Trophoblast cell (in vitro differentiated cells and primary cell): ENCODE data around the gene CCDC106.

Source experiments
- DNase-seq, 2 donors: peaks; one replicate each; pipeline ENCODE4 v3.0.0-alpha.2; 2016
- H2AFZ ChIP-seq: 2 replicates; pipeline ENCODE4 v1.6.1; 2013; ENCODE audit warnings: low read length, moderate library complexity, mild to moderate bottlenecking; ENCODE audit not compliant: insufficient read depth, poor library complexity
- H2AK5ac ChIP-seq: 2 replicates; pipeline ENCODE4 v1.6.1; 2013; ENCODE audit warnings: mild to moderate bottlenecking, low read length
- H2BK120ac ChIP-seq: 2 replicates; pipeline ENCODE4 v1.6.1; 2013; ENCODE audit warnings: low read length, mild to moderate bottlenecking, moderate library complexity; ENCODE audit not compliant: insufficient read depth, poor library complexity
- H2BK12ac ChIP-seq: 2 replicates; pipeline ENCODE4 v1.6.1; 2013; ENCODE audit warnings: mild to moderate bottlenecking, low read length, moderate library complexity
- H2BK5ac ChIP-seq: 2 replicates; pipeline ENCODE4 v1.6.1; 2013; ENCODE audit warnings: low read length, low read depth, moderate library complexity, mild to moderate bottlenecking; ENCODE audit not compliant: poor library complexity
- H3K14ac ChIP-seq: 2 replicates; pipeline ENCODE4 v1.6.1; 2013; ENCODE audit warnings: mild to moderate bottlenecking, low read length
- H3K18ac ChIP-seq: 2 replicates; pipeline ENCODE4 v1.6.1; 2013; ENCODE audit warnings: mild to moderate bottlenecking, low read length
- H3K23ac ChIP-seq: 2 replicates; pipeline ENCODE4 v1.6.1; 2013; ENCODE audit warnings: low read length
- H3K27ac ChIP-seq: 2 replicates; pipeline ENCODE4 v1.5.1; 2013; ENCODE audit warnings: low read depth, mild to moderate bottlenecking, inconsistent platforms, low read length, moderate library complexity
- H3K27me3 ChIP-seq: 2 replicates; pipeline ENCODE4 v1.6.1; 2013; ENCODE audit warnings: inconsistent platforms, mild to moderate bottlenecking, low read length, moderate library complexity; ENCODE audit not compliant: insufficient read depth
- H3K36me3 ChIP-seq, 2 experiments: 1 replicate in 1 of 2; 2 replicates in 1 of 2; pipeline ENCODE4 v1.6.1; 2013; ENCODE audit warnings: low read length in 2 of 2, mild to moderate bottlenecking in 2 of 2, moderate library complexity in 1 of 2; ENCODE audit not compliant: insufficient read depth in 2 of 2, control insufficient read depth in 1 of 2
- H3K4ac ChIP-seq: 2 replicates; pipeline ENCODE4 v1.6.1; 2013; ENCODE audit warnings: low read depth, mild to moderate bottlenecking, low read length, moderate library complexity
- H3K4me1 ChIP-seq, 2 experiments: 1 replicate in 1 of 2; 2 replicates in 1 of 2; pipeline ENCODE4 v1.6.1; 2013; ENCODE audit warnings: low read length in 2 of 2, mild to moderate bottlenecking in 2 of 2, moderate library complexity in 1 of 2; ENCODE audit not compliant: insufficient read depth in 2 of 2, control insufficient read depth in 1 of 2
- H3K4me2 ChIP-seq: 2 replicates; pipeline ENCODE4 v1.6.1; 2013; ENCODE audit warnings: inconsistent platforms, mild to moderate bottlenecking, low read length, moderate library complexity
- H3K4me3 ChIP-seq: 2 replicates; pipeline ENCODE4 v1.5.1; 2013; ENCODE audit warnings: mild to moderate bottlenecking, low read depth, low read length, inconsistent platforms
- H3K79me1 ChIP-seq: one replicate; pipeline ENCODE4 v1.6.1; 2013; ENCODE audit warnings: low read length
- H3K79me2 ChIP-seq: 2 replicates; pipeline ENCODE4 v1.6.1; 2013; ENCODE audit warnings: low read length, mild to moderate bottlenecking; ENCODE audit not compliant: control insufficient read depth, insufficient read depth, poor library complexity
- H3K9ac ChIP-seq: 2 replicates; pipeline ENCODE4 v1.6.1; 2013; ENCODE audit warnings: mild to moderate bottlenecking, low read length
- H3K9me3 ChIP-seq: 2 replicates; pipeline ENCODE4 v1.6.1; 2013; ENCODE audit warnings: low read depth, mild to moderate bottlenecking, control low read depth, inconsistent platforms, low read length; ENCODE audit not compliant: insufficient read depth
- H4K12ac ChIP-seq: 2 replicates; pipeline ENCODE4 v1.6.1; 2013; ENCODE audit warnings: low read depth, mild to moderate bottlenecking, low read length, moderate library complexity
- H4K8ac ChIP-seq: 2 replicates; pipeline ENCODE4 v1.6.1; 2013; ENCODE audit warnings: low read depth, mild to moderate bottlenecking, low read length, moderate library complexity
- H4K91ac ChIP-seq: one replicate; pipeline ENCODE4 v1.6.1; 2013; ENCODE audit warnings: low read depth, mild to moderate bottlenecking, low read length, moderate library complexity
- WGBS: extraction: QIAGEN DNeasy Blood & Tissue Kit; methylation state at CpG from one replicate; pipeline ENCODE4 v1.1.7; 2013; ENCODE audit warnings: missing lambda C conversion rate; ENCODE audit not compliant: insufficient read length, insufficient coverage; ENCODE audit errors: extremely low coverage; 5-methylcytosine and 5-hydroxymethylcytosine counted together

The CCDC106 gene

GRCh38 chr19:55691561-55692481 lies 43.8 kb downstream of the CCDC106 start:
- Histone ChIP-seq H3K23ac (no peak overlapping the region), H3K4me2 (no peak overlapping the region), H4K8ac (no peak overlapping the region), H3K27me3 (no peaks in the 10 kb centered on the region), H3K36me3 (peaks cover 89 to 94% of the 10 kb centered on the region in 2 experiments), H4K12ac (no peak overlapping the region), H2BK120ac (no peak overlapping the region), H4K91ac (no peak overlapping the region), H3K4me3 (no peak overlapping the region), H3K79me1 (no peaks in the 10 kb centered on the region), H3K27ac (no peak overlapping the region), H2BK12ac (no peak overlapping the region), H3K79me2 (no peaks in the 10 kb centered on the region), H3K4ac (no peak overlapping the region), H2AK5ac (no peak overlapping the region), H3K18ac (no peak overlapping the region), H3K9me3 (peaks cover 3% of the 10 kb centered on the region), H2AFZ (no peak overlapping the region), H2BK5ac (no peak overlapping the region), H3K14ac (no peak overlapping the region), H3K9ac (no peak overlapping the region), H3K4me1 (no peaks in the 10 kb centered on the region)
- WGBS, result no CpG with 5 or more reads among the region's 31 CpGs
- no peak for DNase-seq

DNA sequence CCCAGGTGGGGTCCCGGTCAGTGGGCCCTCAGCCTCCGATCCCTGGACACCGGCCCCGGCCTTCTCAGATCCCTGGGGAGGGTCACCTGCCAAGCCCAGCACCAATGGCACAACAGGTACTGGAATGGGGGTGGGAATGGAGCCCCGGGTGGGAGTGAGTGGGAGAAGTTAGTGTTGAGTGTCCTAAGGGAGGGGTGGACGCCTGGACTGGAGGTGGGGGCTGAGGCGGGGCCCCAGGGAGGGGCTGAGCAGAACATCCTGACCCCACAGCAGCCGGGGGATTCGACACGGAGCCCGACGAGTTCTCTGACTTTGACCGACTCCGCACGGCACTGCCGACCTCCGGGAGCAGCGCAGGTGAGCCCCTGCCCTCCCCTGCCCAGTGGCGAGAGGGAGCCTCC lies 44.7 kb downstream of the CCDC106 start:
- Histone ChIP-seq H2AK5ac (no peak overlapping the region), H3K23ac (no peak overlapping the region), H3K79me1 (no peaks in the 10 kb centered on the region), H3K4me2 (no peak overlapping the region), H3K14ac (no peak overlapping the region), H2AFZ (no peak overlapping the region), H2BK12ac (no peak overlapping the region), H4K91ac (no peak overlapping the region), H3K79me2 (no peaks in the 10 kb centered on the region), H2BK120ac (no peak overlapping the region), H3K4me1 (no peaks in the 10 kb centered on the region), H3K36me3 (peaks cover 87 to 92% of the 10 kb centered on the region in 2 experiments), H3K27me3 (no peaks in the 10 kb centered on the region), H4K8ac (no peak overlapping the region), H3K9me3 (peaks cover 3% of the 10 kb centered on the region), H3K4ac (no peak overlapping the region), H2BK5ac (no peak overlapping the region), H3K18ac (no peak overlapping the region), H3K4me3 (no peak overlapping the region), H4K12ac (no peak overlapping the region), H3K27ac (no peak overlapping the region), H3K9ac (no peak overlapping the region)
- no CpG with 5 or more reads among the region's 19 CpGs for WGBS
- DNase-seq, result no peak

- H3K18ac ChIP-seq, result no peak overlapping the region
- H3K9me3 ChIP-seq, result peaks cover 3% of the 10 kb centered on the region
- H4K12ac ChIP-seq, result no peak overlapping the region
- no peak overlapping the region for H3K23ac ChIP-seq
- no peak overlapping the region for H3K4me3 ChIP-seq
- H3K27ac ChIP-seq, result no peak overlapping the region
- no CpG with 5 or more reads among the region's 20 CpGs for WGBS
- H3K4me1 ChIP-seq, result no peaks in the 10 kb centered on the region
- H2BK120ac ChIP-seq, result no peak overlapping the region
- DNase-seq, result no peak
- no peaks in the 10 kb centered on the region for H3K79me1 ChIP-seq
- no peaks in the 10 kb centered on the region for H3K27me3 ChIP-seq
- H4K91ac ChIP-seq, result no peak overlapping the region
- no peak overlapping the region for H2BK5ac ChIP-seq
- H3K4me2 ChIP-seq, result no peak overlapping the region
- no peak overlapping the region for H2AFZ ChIP-seq
- no peak overlapping the region for H2BK12ac ChIP-seq
- H2AK5ac ChIP-seq, result no peak overlapping the region
- H3K79me2 ChIP-seq, result no peaks in the 10 kb centered on the region
- H3K9ac ChIP-seq, result no peak overlapping the region
- no peak overlapping the region for H3K14ac ChIP-seq
- no peak overlapping the region for H3K4ac ChIP-seq
- H4K8ac ChIP-seq, result no peak overlapping the region
- H3K36me3 ChIP-seq, result peaks cover 88 to 90% of the 10 kb centered on the region in 2 experiments
Measured at GRCh38 chr19:55693336-55693974, 45.4 kb downstream of the CCDC106 start.

DNA sequence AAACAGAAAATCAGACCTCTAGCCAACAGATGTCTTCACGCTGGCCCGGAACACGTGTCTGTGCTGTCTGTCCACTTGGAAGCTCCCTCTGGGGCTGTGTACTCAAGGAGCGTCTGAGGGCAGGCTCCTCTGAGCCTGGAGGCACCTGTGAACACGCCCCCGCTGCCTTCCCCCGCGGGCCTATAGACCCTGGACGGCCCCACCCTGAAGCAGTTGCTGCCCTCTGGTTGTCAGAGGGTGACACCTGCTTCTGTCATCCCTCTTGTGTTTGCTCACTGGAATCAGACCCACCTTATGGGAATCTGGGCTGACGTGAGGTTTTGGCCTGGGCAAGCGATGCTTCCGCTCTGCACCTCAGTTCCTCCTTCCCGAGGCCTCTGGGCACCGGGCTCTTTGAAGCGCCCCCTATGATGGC lies 46.2 kb downstream of the CCDC106 start:
- Histone ChIP-seq H4K12ac (no peak overlapping the region), H2AFZ (no peak overlapping the region), H3K4me2 (no peak overlapping the region), H4K91ac (no peak overlapping the region), H3K4me3 (no peak overlapping the region), H3K14ac (no peak overlapping the region), H2BK12ac (no peak overlapping the region), H3K4ac (no peak overlapping the region), H3K23ac (no peak overlapping the region), H3K36me3 (peaks cover 84 to 86% of the 10 kb centered on the region in 2 experiments), H3K27me3 (no peaks in the 10 kb centered on the region), H3K79me2 (no peaks in the 10 kb centered on the region), H4K8ac (no peak overlapping the region), H3K9ac (no peak overlapping the region), H3K9me3 (peaks cover 3% of the 10 kb centered on the region), H2AK5ac (no peak overlapping the region), H2BK5ac (no peak overlapping the region), H3K79me1 (no peaks in the 10 kb centered on the region), H3K4me1 (no peaks in the 10 kb centered on the region), H2BK120ac (no peak overlapping the region), H3K18ac (no peak overlapping the region), H3K27ac (no peak overlapping the region)
- DNase-seq, result no peak
- WGBS, result no CpG with 5 or more reads among the region's 15 CpGs
